Osteoblast (primary cell): ENCODE results near the gene GDF11. TPM values are rescaled to one million over a fixed set of nuclear protein-coding genes. Genes with fewer than 3 reads are reported as not detected.

Source experiments
- DNase-seq: peaks from one replicate; pipeline ENCODE4 v3.0.0; 2011; ENCODE audit warnings: low spot score, mixed read lengths; ENCODE audit not compliant: insufficient read length; ENCODE audit errors: missing footprints
- H2AFZ ChIP-seq: 2 replicates; pipeline ENCODE4 v1.6.0; 2011; ENCODE audit warnings: mild to moderate bottlenecking, low read length
- H3K27ac ChIP-seq: 2 replicates; pipeline ENCODE4 v1.5.1; 2011; ENCODE audit warnings: mild to moderate bottlenecking, low read depth, low read length, moderate library complexity
- H3K27me3 ChIP-seq: 2 replicates; pipeline ENCODE4 v1.6.0; 2012; ENCODE audit warnings: mild to moderate bottlenecking, control low read depth, inconsistent platforms, low read length, moderate library complexity; ENCODE audit not compliant: insufficient read depth
- H3K36me3 ChIP-seq: 2 replicates; pipeline ENCODE4 v1.5.1; 2011; ENCODE audit warnings: mild to moderate bottlenecking, low read length, control low read depth, moderate library complexity; ENCODE audit not compliant: insufficient read depth
- H3K4me1 ChIP-seq: 2 replicates; pipeline ENCODE4 v1.5.1; 2011; ENCODE audit warnings: mild to moderate bottlenecking, low read length, control low read depth, moderate library complexity; ENCODE audit not compliant: insufficient read depth
- H3K4me2 ChIP-seq: 2 replicates; pipeline ENCODE4 v1.6.0; 2011; ENCODE audit warnings: mild to moderate bottlenecking, low read length; ENCODE audit not compliant: insufficient read depth
- H3K4me3 ChIP-seq: fragments of 200-600 bp; sonication (generic); 3 replicates; pipeline ENCODE4 v1.5.1; 2012; ENCODE audit warnings: mild to moderate bottlenecking, low read length, inconsistent platforms; ENCODE audit not compliant: insufficient read depth
- H3K79me2 ChIP-seq: 2 replicates; pipeline ENCODE4 v1.6.0; 2012; ENCODE audit warnings: mild to moderate bottlenecking, low read length, control low read depth, inconsistent platforms; ENCODE audit not compliant: insufficient read depth
- H3K9me3 ChIP-seq: 2 replicates; pipeline ENCODE4 v1.5.1; 2011; ENCODE audit warnings: low read depth, low read length, control low read depth
- H4K20me1 ChIP-seq: 2 replicates; pipeline ENCODE4 v1.6.0; 2012; ENCODE audit warnings: mild to moderate bottlenecking, low read length, control low read depth; ENCODE audit not compliant: insufficient read depth
- total RNA-seq: library from RNA; depleted of rRNA; stranded (reverse); fragments of >200 nt; gene quantifications from 2 replicates; pipeline ENCODE4 v1.2.3, GENCODE V29; 2012
- TF ChIP-seq, protein P1 (sequence below): IDR thresholded peaks from 2 replicates; pipeline ENCODE4 v1.5.1; 2011; ENCODE audit warnings: mild to moderate bottlenecking, low read depth, low read length, moderate library complexity; ENCODE audit errors: extremely low read depth

The GDF11 gene
- total RNA-seq, 1 donor: 4.3 TPM

DNA sequence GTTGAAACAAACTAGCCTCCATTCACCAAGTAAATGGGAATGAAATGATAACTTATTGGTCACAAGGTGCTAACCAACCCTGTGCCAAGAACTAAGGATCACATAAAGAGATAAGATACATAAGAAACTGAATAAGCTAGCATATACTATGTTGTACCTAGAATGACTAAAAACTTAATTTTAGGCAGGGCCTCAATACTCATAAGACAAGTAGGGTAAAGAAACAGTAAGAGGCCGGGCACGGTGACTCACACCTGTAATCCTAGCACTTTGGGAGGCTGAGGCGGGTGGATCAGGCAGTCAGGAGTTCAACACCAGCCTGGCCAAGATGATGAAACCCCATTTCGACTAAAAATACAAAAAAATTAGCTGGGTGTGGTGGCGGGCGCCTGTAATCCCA is 17.7 kb downstream of the GDF11 start:
- TF ChIP-seq, protein P1, sequence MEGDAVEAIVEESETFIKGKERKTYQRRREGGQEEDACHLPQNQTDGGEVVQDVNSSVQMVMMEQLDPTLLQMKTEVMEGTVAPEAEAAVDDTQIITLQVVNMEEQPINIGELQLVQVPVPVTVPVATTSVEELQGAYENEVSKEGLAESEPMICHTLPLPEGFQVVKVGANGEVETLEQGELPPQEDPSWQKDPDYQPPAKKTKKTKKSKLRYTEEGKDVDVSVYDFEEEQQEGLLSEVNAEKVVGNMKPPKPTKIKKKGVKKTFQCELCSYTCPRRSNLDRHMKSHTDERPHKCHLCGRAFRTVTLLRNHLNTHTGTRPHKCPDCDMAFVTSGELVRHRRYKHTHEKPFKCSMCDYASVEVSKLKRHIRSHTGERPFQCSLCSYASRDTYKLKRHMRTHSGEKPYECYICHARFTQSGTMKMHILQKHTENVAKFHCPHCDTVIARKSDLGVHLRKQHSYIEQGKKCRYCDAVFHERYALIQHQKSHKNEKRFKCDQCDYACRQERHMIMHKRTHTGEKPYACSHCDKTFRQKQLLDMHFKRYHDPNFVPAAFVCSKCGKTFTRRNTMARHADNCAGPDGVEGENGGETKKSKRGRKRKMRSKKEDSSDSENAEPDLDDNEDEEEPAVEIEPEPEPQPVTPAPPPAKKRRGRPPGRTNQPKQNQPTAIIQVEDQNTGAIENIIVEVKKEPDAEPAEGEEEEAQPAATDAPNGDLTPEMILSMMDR: no peak
- peaks cover 51% of the 10 kb centered on the region for H3K36me3 ChIP-seq

GRCh38 chr12:55762646-55763045 is 19.7 kb downstream of the GDF11 start:
- Histone ChIP-seq H3K27ac (no peak overlapping the region), H3K36me3 (peaks cover 45% of the 10 kb centered on the region), H3K4me2 (no peak overlapping the region), H2AFZ (no peak overlapping the region), H3K79me2 (peaks cover 15% of the 10 kb centered on the region), H4K20me1 (peaks cover 2% of the 10 kb centered on the region), H3K4me3 (no peak overlapping the region), H3K9me3 (no peaks in the 10 kb centered on the region), H3K27me3 (no peaks in the 10 kb centered on the region), H3K4me1 (no peaks in the 10 kb centered on the region)
- TF ChIP-seq, protein P1: no peak
- DNase-seq: no peak

More for the DNA sequence above, 17.7 kb downstream of the GDF11 start:
- H3K4me3 ChIP-seq: no peak overlapping the region
- H3K27me3 ChIP-seq: no peaks in the 10 kb centered on the region
- H3K79me2 ChIP-seq: peaks cover 6% of the 10 kb centered on the region
- no peak overlapping the region for H3K4me2 ChIP-seq
- H2AFZ ChIP-seq: no peak overlapping the region
- H3K4me1 ChIP-seq: no peaks in the 10 kb centered on the region
- no peak overlapping the region for H3K27ac ChIP-seq
- no peaks in the 10 kb centered on the region for H3K9me3 ChIP-seq
- no peak for DNase-seq
- peaks cover 2% of the 10 kb centered on the region for H4K20me1 ChIP-seq

- Histone ChIP-seq H4K20me1 (peaks cover 2% of the 10 kb centered on the region), H3K4me2 (no peak overlapping the region), H3K79me2 (peaks cover 19% of the 10 kb centered on the region), H3K27ac (no peak overlapping the region), H2AFZ (no peak overlapping the region), H3K27me3 (no peaks in the 10 kb centered on the region), H3K4me3 (no peak overlapping the region), H3K9me3 (no peaks in the 10 kb centered on the region), H3K36me3 (peaks cover 38% of the 10 kb centered on the region), H3K4me1 (no peaks in the 10 kb centered on the region)
- TF ChIP-seq, protein P1: no peak
- no peak for DNase-seq
Observed at GRCh38 chr12:55765736-55766290, 22.9 kb downstream of the GDF11 start.

- Histone ChIP-seq H3K4me3 (no peak overlapping the region), H4K20me1 (peaks cover 5% of the 10 kb centered on the region), H2AFZ (no peak overlapping the region), H3K9me3 (no peaks in the 10 kb centered on the region), H3K4me1 (no peaks in the 10 kb centered on the region), H3K36me3 (peaks cover 42% of the 10 kb centered on the region), H3K27ac (no peak overlapping the region), H3K27me3 (no peaks in the 10 kb centered on the region), H3K4me2 (no peak overlapping the region), H3K79me2 (peaks cover 28% of the 10 kb centered on the region)
- no peak for DNase-seq
- TF ChIP-seq, protein P1: no peak
Observed at GRCh38 chr12:55767156-55767555, 24.2 kb downstream of the GDF11 start.
